Liver (tissue), 9 donors: ENCODE data around the gene SRGAP1. TPM values are rescaled to one million over a fixed set of nuclear protein-coding genes. Genes with fewer than 3 reads are reported as not detected.

ENCODE experiments used
- DNase-seq: peaks from one replicate; pipeline ENCODE4 v3.0.0-alpha.2; 2017; ENCODE audit warnings: low spot score
- H3K27ac ChIP-seq, 2 donors: one replicate each; pipeline ENCODE4 v1.7.0; 2013; ENCODE audit warnings: inconsistent platforms in 2 of 2, low read length in 2 of 2, control low read depth in 1 of 2, low read depth in 1 of 2, mild to moderate bottlenecking in 1 of 2
- H3K27me3 ChIP-seq, 4 donors: one replicate each; pipeline versions ENCODE4 v1.6.1 to v1.7.0; 2013; ENCODE audit warnings: low read length in 3 of 4, inconsistent platforms in 1 of 4, mild to moderate bottlenecking in 1 of 4, moderate library complexity in 1 of 4; ENCODE audit not compliant: control insufficient read depth in 4 of 4, insufficient read depth in 4 of 4
- H3K36me3 ChIP-seq, 4 donors: one replicate each; pipeline versions ENCODE4 v1.6.1 to v1.7.0; 2013; ENCODE audit warnings: low read length in 3 of 4, mild to moderate bottlenecking in 3 of 4, low read depth in 1 of 4, moderate library complexity in 1 of 4; ENCODE audit not compliant: control insufficient read depth in 4 of 4, insufficient read depth in 3 of 4
- H3K4me1 ChIP-seq, 4 donors: one replicate each; pipeline versions ENCODE4 v1.6.1 to v1.7.0; 2013; ENCODE audit warnings: low read length in 3 of 4, mild to moderate bottlenecking in 3 of 4, moderate library complexity in 1 of 4; ENCODE audit not compliant: control insufficient read depth in 4 of 4, insufficient read depth in 4 of 4
- H3K4me3 ChIP-seq, 3 donors: one replicate each; pipeline versions ENCODE4 v1.6.1 to v1.7.0; 2013; ENCODE audit warnings: low read length in 3 of 3, control low read depth in 1 of 3, low read depth in 1 of 3, mild to moderate bottlenecking in 1 of 3
- H3K9ac ChIP-seq, 2 donors: one replicate each; pipeline ENCODE4 v1.7.0; 2013; ENCODE audit warnings: low read length in 2 of 2, mild to moderate bottlenecking in 2 of 2, moderate library complexity in 2 of 2, control low read depth in 1 of 2, low read depth in 1 of 2
- H3K9me3 ChIP-seq, 4 donors: one replicate each; pipeline versions ENCODE4 v1.6.1 to v1.7.0; 2013; ENCODE audit warnings: low read length in 3 of 4; ENCODE audit not compliant: control insufficient read depth in 4 of 4
- ATF3 ChIP-seq: IDR thresholded peaks from 2 replicates; pipeline ENCODE4 v1.6.1; 2016; ENCODE audit warnings: antibody characterized with exemption
- CTCF ChIP-seq: fragments of 150-350 bp; IDR thresholded peaks from 2 replicates; pipeline ENCODE4 v1.5.1; 2017; ENCODE audit warnings: improper control_type of control experiment, low read depth, low read length; ENCODE audit not compliant: missing input control
- EGR1 ChIP-seq, 2 donors: IDR thresholded peaks; 2 replicates each; pipeline ENCODE4 v1.6.1; 2016 to 2018; ENCODE audit warnings: antibody characterized with exemption in 2 of 2, low read depth in 2 of 2
- FOXA1 ChIP-seq: IDR thresholded peaks from 2 replicates; pipeline ENCODE4 v1.6.1; 2016; ENCODE audit warnings: antibody characterized with exemption
- FOXA2 ChIP-seq: IDR thresholded peaks from 2 replicates; pipeline ENCODE4 v1.6.1; 2016; ENCODE audit warnings: antibody characterized with exemption
- GABPA ChIP-seq, 2 donors: IDR thresholded peaks in 1 of 2; conservative IDR thresholded peaks in 1 of 2; 2 replicates each; pipeline ENCODE4 v1.6.1; 2016; ENCODE audit warnings: antibody characterized with exemption in 2 of 2, mild to moderate bottlenecking in 1 of 2, moderate library complexity in 1 of 2
- HNF4A ChIP-seq, 2 donors: conservative IDR thresholded peaks; 2 replicates each; pipeline ENCODE4 v1.6.1; 2016; ENCODE audit warnings: antibody characterized with exemption in 2 of 2, mild to moderate bottlenecking in 2 of 2
- HNF4G ChIP-seq: IDR thresholded peaks from 2 replicates; pipeline ENCODE4 v1.6.1; 2016; ENCODE audit warnings: antibody characterized with exemption
- JUND ChIP-seq, 2 donors: IDR thresholded peaks; 2 replicates each; pipeline ENCODE4 v1.6.1; 2016; ENCODE audit warnings: antibody characterized with exemption in 2 of 2
- MAX ChIP-seq: IDR thresholded peaks from 2 replicates; pipeline ENCODE4 v1.6.1; 2016; ENCODE audit warnings: antibody characterized with exemption
- NR2F2 ChIP-seq: IDR thresholded peaks from 2 replicates; pipeline ENCODE4 v1.6.1; 2016; ENCODE audit warnings: antibody characterized with exemption
- RAD21 ChIP-seq, 2 donors: IDR thresholded peaks; 2 replicates each; pipeline ENCODE4 v1.6.1; 2016; ENCODE audit warnings: antibody characterized with exemption in 2 of 2, mild to moderate bottlenecking in 2 of 2
- REST ChIP-seq: IDR thresholded peaks from 2 replicates; pipeline ENCODE4 v1.6.1; 2016; ENCODE audit warnings: antibody characterized with exemption, mild to moderate bottlenecking
- RXRA ChIP-seq, 2 donors: IDR thresholded peaks; 2 replicates each; pipeline ENCODE4 v1.6.1; 2017 to 2018; ENCODE audit warnings: antibody characterized with exemption in 2 of 2, mild to moderate bottlenecking in 1 of 2
- SP1 ChIP-seq: IDR thresholded peaks from 2 replicates; pipeline ENCODE4 v1.6.1; 2018; ENCODE audit warnings: antibody characterized with exemption, mild to moderate bottlenecking
- TAF1 ChIP-seq: conservative IDR thresholded peaks from 2 replicates; pipeline ENCODE4 v1.6.1; 2016; ENCODE audit warnings: antibody characterized with exemption, mild to moderate bottlenecking
- YY1 ChIP-seq: IDR thresholded peaks from 2 replicates; pipeline ENCODE4 v1.6.1; 2016; ENCODE audit warnings: antibody characterized with exemption, mild to moderate bottlenecking
- ZBTB33 ChIP-seq: IDR thresholded peaks from 2 replicates; pipeline ENCODE4 v1.6.1; 2016; ENCODE audit warnings: antibody characterized with exemption
- WGBS: extraction: QIAGEN DNeasy Blood & Tissue Kit; methylation state at CpG from one replicate; pipeline ENCODE4 v1.1.7; 2013; 5-methylcytosine and 5-hydroxymethylcytosine counted together
- polyA plus RNA-seq, 2 donors: library from polyadenylated mRNA; stranded (reverse) in 1 of 2; unstranded in 1 of 2; fragments of 200-250 nt in 1 of 2; fragments of >200 nt in 1 of 2; fragmentation: Nextera tagmentation in 1 of 2; extraction: Ambion mirVana in 1 of 2; gene quantifications; one replicate each; pipeline versions ENCODE4 v1.2.1 to v1.2.3, GENCODE V29; 2013 to 2015
- total RNA-seq, 2 donors: library from RNA; depleted of rRNA; stranded (reverse); fragments of >200 nt; gene quantifications; one replicate each; pipeline ENCODE4 v1.2.3, GENCODE V29; 2014
- donor health status: healthy.
- donor health status: healthy.
- donor health status: healthy.
- donor health status: healthy.
- donor health status: healthy.

Gene SRGAP1
- total and polyA plus RNA-seq, 4 donors, result 0.28 to 1.3 (median 0.85) TPM

GRCh38 chr12:63889721-63890509 lies 45.4 kb downstream of the SRGAP1 start:
- Histone ChIP-seq H3K27me3 (no peaks in the 10 kb centered on the region), H3K4me1 (peaks cover 0 to 15% (median 10%) of the 10 kb centered on the region in 4 donors), H3K4me3 (no peak overlapping the region), H3K9me3 (no peaks in the 10 kb centered on the region), H3K36me3 (no peaks in the 10 kb centered on the region), H3K9ac (peak overlapping the region in 1 of 2 donors; percentile 57), H3K27ac (peak overlapping the region; percentile 75 to 77)
- WGBS, result 47% methylated on average over 12 of the region's 12 CpGs
- TF ChIP-seq YY1 (peak; percentile 59), MAX (no peak), RAD21 (IDR thresholded peaks at IDR 0.05) (peak in 1 of 2 donors; percentile 38), EGR1 (IDR thresholded peaks at IDR 0.05; ENCODE audit: low read depth in 2 of 2) (peak in 1 of 2 donors; percentile 77), HNF4A (conservative IDR thresholded peaks at IDR 0.05) (peak; percentile 25 to 45), HNF4G (no peak), RXRA (IDR thresholded peaks at IDR 0.05) (peak; percentile 37 to 61), TAF1 (no peak), SP1 (peak; percentile 59), JUND (IDR thresholded peaks at IDR 0.05) (peak in 1 of 2 donors; percentile 20)
- no peak for DNase-seq

- Histone ChIP-seq H3K27me3 (no peaks in the 10 kb centered on the region), H3K4me3 (no peak overlapping the region)
- 97% methylated on average over 1 of the region's 1 CpG for WGBS
These were observed 48.7 kb downstream of the SRGAP1 start for GRCh38 chr12:63893170-63893569.

GRCh38 chr12:63894132-63894531 lies 49.6 kb downstream of the SRGAP1 start:
- no peak overlapping the region for H3K4me3 ChIP-seq
- peaks cover 2 to 29% (median 12%) of the 10 kb centered on the region in 4 donors for H3K4me1 ChIP-seq
- no peak overlapping the region for H3K27ac ChIP-seq
- H3K9ac ChIP-seq, result no peak overlapping the region
- H3K36me3 ChIP-seq, result no peaks in the 10 kb centered on the region
- H3K9me3 ChIP-seq, result no peaks in the 10 kb centered on the region
- no peak for DNase-seq
- TF ChIP-seq RXRA (IDR thresholded peaks at IDR 0.05) (no peak), GABPA (IDR thresholded peaks at IDR 0.05 in 1 of 2, conservative IDR thresholded peaks at IDR 0.05 in 1 of 2) (no peak), FOXA2 (no peak), NR2F2 (no peak), TAF1 (no peak), HNF4A (conservative IDR thresholded peaks at IDR 0.05) (no peak), RAD21 (IDR thresholded peaks at IDR 0.05) (no peak), FOXA1 (no peak), SP1 (no peak), MAX (no peak), REST (no peak), EGR1 (IDR thresholded peaks at IDR 0.05; ENCODE audit: low read depth in 2 of 2) (no peak), CTCF (no peak), ATF3 (no peak), JUND (IDR thresholded peaks at IDR 0.05) (no peak), YY1 (no peak), HNF4G (no peak), ZBTB33 (no peak)
- WGBS, result 45% methylated on average over 3 of the region's 3 CpGs
- no peaks in the 10 kb centered on the region for H3K27me3 ChIP-seq

More at GRCh38 chr12:63893170-63893569, 48.7 kb downstream of the SRGAP1 start:
- H3K9me3 ChIP-seq, result no peaks in the 10 kb centered on the region
- H3K9ac ChIP-seq, result no peak overlapping the region
- H3K27ac ChIP-seq, result no peak overlapping the region
- TF ChIP-seq YY1 (no peak), TAF1 (no peak), SP1 (no peak)
- no peak for DNase-seq
- no peaks in the 10 kb centered on the region for H3K36me3 ChIP-seq
- peaks cover 0 to 21% (median 12%) of the 10 kb centered on the region in 4 donors for H3K4me1 ChIP-seq
